Neural progenitor cell (in vitro differentiated cells): ENCODE measurements around the gene TRPC4AP. TPM values are rescaled to one million over a fixed set of nuclear protein-coding genes. Genes with fewer than 3 reads are reported as not detected.

ENCODE experiments used
- DNase-seq: peaks from one replicate; pipeline ENCODE4 v3.0.0-alpha.2; 2016; ENCODE audit warnings: low spot score
- H2AFZ ChIP-seq: fragments of 200-600 bp; sonication (generic); replicated peaks from 2 replicates; pipeline ENCODE4 v1.6.1; 2016; ENCODE audit warnings: antibody characterized with exemption
- H3F3A ChIP-seq: fragments of 200-600 bp; sonication (generic); 2 replicates; pipeline ENCODE4 v1.6.1; 2016; ENCODE audit warnings: antibody characterized with exemption, low read depth
- H3K27ac ChIP-seq: fragments of 200-600 bp; sonication (generic); 2 replicates; pipeline ENCODE4 v1.5.1; 2016; ENCODE audit warnings: mild to moderate bottlenecking
- H3K27me3 ChIP-seq: fragments of 200-600 bp; sonication (generic); 2 replicates; pipeline ENCODE4 v1.6.1; 2016; ENCODE audit warnings: mild to moderate bottlenecking, moderate library complexity
- H3K36me3 ChIP-seq: fragments of 200-600 bp; sonication (generic); 2 replicates; pipeline ENCODE4 v1.5.1; 2016
- H3K4me1 ChIP-seq: fragments of 200-600 bp; sonication (generic); 2 replicates; pipeline ENCODE4 v1.6.1; 2016; ENCODE audit warnings: mixed run types
- H3K4me2 ChIP-seq: fragments of 200-600 bp; sonication (generic); 2 replicates; pipeline ENCODE4 v1.6.1; 2016
- H3K4me3 ChIP-seq: fragments of 200-600 bp; sonication (generic); 2 replicates; pipeline ENCODE4 v1.5.1; 2016
- H3K79me2 ChIP-seq: fragments of 200-600 bp; sonication (generic); 2 replicates; pipeline ENCODE4 v1.6.1; 2016; ENCODE audit warnings: low read depth
- H3K9ac ChIP-seq: fragments of 200-600 bp; sonication (generic); 2 replicates; pipeline ENCODE4 v1.6.1; 2016
- H3K9me3 ChIP-seq: fragments of 200-600 bp; sonication (generic); 2 replicates; pipeline ENCODE4 v1.5.1; 2016; ENCODE audit warnings: low read depth
- H4K20me1 ChIP-seq: fragments of 200-600 bp; sonication (generic); 2 replicates; pipeline ENCODE4 v1.6.1; 2016; ENCODE audit warnings: low read depth
- H3K27ac Mint-ChIP-seq: 3 replicates; pipeline ENCODE4 v1.8.0; 2021; ENCODE audit warnings: mixed read lengths
- H3K27me3 Mint-ChIP-seq: 2 replicates; pipeline ENCODE4 v1.8.0; 2022; ENCODE audit warnings: low read depth, mild to moderate bottlenecking, inconsistent platforms, moderate library complexity, mixed read lengths; ENCODE audit not compliant: insufficient read depth
- H3K36me3 Mint-ChIP-seq: 3 replicates; pipeline ENCODE4 v1.8.0; 2021; ENCODE audit warnings: mixed read lengths
- H3K4me1 Mint-ChIP-seq: 3 replicates; pipeline ENCODE4 v1.8.0; 2021; ENCODE audit warnings: mixed read lengths
- H3K4me3 Mint-ChIP-seq: 3 replicates; pipeline ENCODE4 v1.8.0; 2021; ENCODE audit warnings: mild to moderate bottlenecking, moderate library complexity, mixed read lengths
- H3K9me3 Mint-ChIP-seq: 3 replicates; pipeline ENCODE4 v1.8.0; 2020; ENCODE audit warnings: mixed read lengths
- CTCF ChIP-seq: fragments of 200-600 bp; sonication (generic); IDR thresholded peaks from 2 replicates; pipeline ENCODE4 v1.5.1; 2017; ENCODE audit warnings: antibody characterized with exemption, mild to moderate bottlenecking
- EZH2 ChIP-seq: fragments of 200-600 bp; sonication (generic); IDR thresholded peaks from 2 replicates; pipeline ENCODE4 v1.6.1; 2017; ENCODE audit warnings: antibody characterized with exemption, mild to moderate bottlenecking, moderate library complexity
- EZH2phosphoT487 ChIP-seq: fragments of 200-600 bp; sonication (generic); IDR thresholded peaks from 2 replicates; pipeline ENCODE4 v1.6.1; 2017; ENCODE audit warnings: antibody characterized with exemption
- total RNA-seq: library from RNA; depleted of rRNA; stranded (reverse); fragments of >200 nt; gene quantifications from 2 replicates; pipeline ENCODE4 v1.2.3, GENCODE V29; 2015; ENCODE audit warnings: low replicate concordance

TRPC4AP gene
- total RNA-seq, 1 donor from 2014 or later = 73.0 TPM

GRCh38 chr20:35034145-35034544, 58.5 kb downstream of the TRPC4AP start:
- H3K36me3 Mint-ChIP-seq = peaks cover 46% of the 10 kb centered on the region
- Histone ChIP-seq H4K20me1 (no peaks in the 10 kb centered on the region), H3K4me3 (no peak overlapping the region), H3F3A (no peaks in the 10 kb centered on the region), H3K27ac (no peak overlapping the region), H3K79me2 (no peaks in the 10 kb centered on the region), H3K27me3 (no peaks in the 10 kb centered on the region), H3K9ac (no peak overlapping the region), H3K4me2 (no peak overlapping the region), H2AFZ (no peak overlapping the region), H3K36me3 (peaks cover 23% of the 10 kb centered on the region), H3K9me3 (no peaks in the 10 kb centered on the region), H3K4me1 (no peaks in the 10 kb centered on the region)
- DNase-seq = no peak
- H3K27ac Mint-ChIP-seq = no peak overlapping the region
- no peak overlapping the region for H3K4me3 Mint-ChIP-seq
- TF ChIP-seq EZH2phosphoT487 (no peak), CTCF (no peak), EZH2 (no peak)
- no peaks in the 10 kb centered on the region for H3K4me1 Mint-ChIP-seq
- H3K9me3 Mint-ChIP-seq = no peaks in the 10 kb centered on the region
- H3K27me3 Mint-ChIP-seq = peaks cover 2% of the 10 kb centered on the region

GRCh38 chr20:35030136-35030535, 62.5 kb downstream of the TRPC4AP start:
- H3K9me3 ChIP-seq = no peaks in the 10 kb centered on the region
- Mint-ChIP-seq H3K36me3 (peaks cover 51% of the 10 kb centered on the region), H3K27me3 (peaks cover 2% of the 10 kb centered on the region), H3K4me3 (no peak overlapping the region), H3K4me1 (peaks cover 13% of the 10 kb centered on the region), H3K27ac (no peak overlapping the region), H3K9me3 (no peaks in the 10 kb centered on the region)
- H3F3A ChIP-seq = no peaks in the 10 kb centered on the region
- H2AFZ ChIP-seq = no peak overlapping the region
- no peak overlapping the region for H3K9ac ChIP-seq
- H3K4me3 ChIP-seq = no peak overlapping the region
- H3K27me3 ChIP-seq = no peaks in the 10 kb centered on the region
- no peak for DNase-seq
- H3K4me1 ChIP-seq = no peaks in the 10 kb centered on the region
- no peaks in the 10 kb centered on the region for H4K20me1 ChIP-seq
- peaks cover 14% of the 10 kb centered on the region for H3K36me3 ChIP-seq
- H3K4me2 ChIP-seq = no peak overlapping the region
- no peaks in the 10 kb centered on the region for H3K79me2 ChIP-seq
- H3K27ac ChIP-seq = no peak overlapping the region
- TF ChIP-seq EZH2phosphoT487 = no peak
- no peak for TF ChIP-seq EZH2
- TF ChIP-seq CTCF = no peak

- Histone ChIP-seq H3K27me3 (no peaks in the 10 kb centered on the region), H3K4me3 (no peak overlapping the region), H3F3A (no peaks in the 10 kb centered on the region), H3K4me2 (no peak overlapping the region), H3K9me3 (no peaks in the 10 kb centered on the region), H3K36me3 (peaks cover 14% of the 10 kb centered on the region), H3K27ac (no peak overlapping the region), H3K79me2 (no peaks in the 10 kb centered on the region), H2AFZ (no peak overlapping the region), H4K20me1 (no peaks in the 10 kb centered on the region), H3K9ac (no peak overlapping the region), H3K4me1 (no peaks in the 10 kb centered on the region)
- Mint-ChIP-seq H3K9me3 (no peaks in the 10 kb centered on the region), H3K36me3 (peaks cover 35% of the 10 kb centered on the region), H3K27ac (no peak overlapping the region), H3K4me1 (peaks cover 13% of the 10 kb centered on the region), H3K27me3 (no peaks in the 10 kb centered on the region), H3K4me3 (no peak overlapping the region)
- TF ChIP-seq CTCF (no peak), EZH2phosphoT487 (no peak), EZH2 (no peak)
- DNase-seq = no peak
These were observed 65.3 kb downstream of the TRPC4AP start for GRCh38 chr20:35027301-35027700.
